Tibial nerve (tissue), 4 donors: ENCODE results near the gene NET1.

Experiments
- CTCF ChIP-seq, 5 experiments: fragments of 200-600 bp in 3 of 5; fragments of 450-650 bp in 2 of 5; sonication (generic) in 3 of 5; IDR thresholded peaks; one replicate each; pipeline ENCODE4 v1.5.1; 2016 to 2019; ENCODE audit warnings: antibody characterized with exemption in 5 of 5, mild to moderate bottlenecking in 3 of 5, moderate library complexity in 2 of 5
- EP300 ChIP-seq, 2 donors: sonication (generic); formaldehyde crosslinking; IDR thresholded peaks; one replicate each; pipeline ENCODE4 v1.6.1; 2017; ENCODE audit warnings: antibody characterized with exemption in 2 of 2, mild to moderate bottlenecking in 1 of 2

GRCh38 chr10:5461914-5462840 is 49.8 kb downstream of the NET1 start:
- TF ChIP-seq EP300 (IDR thresholded peaks at IDR 0.05) (no peak), CTCF (IDR thresholded peaks at IDR 0.05) (no peak)
